GM19238 (cell line): ENCODE data around the gene GNA14.
"Not testable (repeated sequence)": the region's sequence is repeated elsewhere in the genome, so short reads cannot be mapped to it uniquely, and the experiment has no call there.

Source experiments
- DNase-seq: peaks from one replicate; pipeline ENCODE4 v3.0.0; 2011; ENCODE audit warnings: low spot score; ENCODE audit not compliant: insufficient read length

The GNA14 gene

DNA sequence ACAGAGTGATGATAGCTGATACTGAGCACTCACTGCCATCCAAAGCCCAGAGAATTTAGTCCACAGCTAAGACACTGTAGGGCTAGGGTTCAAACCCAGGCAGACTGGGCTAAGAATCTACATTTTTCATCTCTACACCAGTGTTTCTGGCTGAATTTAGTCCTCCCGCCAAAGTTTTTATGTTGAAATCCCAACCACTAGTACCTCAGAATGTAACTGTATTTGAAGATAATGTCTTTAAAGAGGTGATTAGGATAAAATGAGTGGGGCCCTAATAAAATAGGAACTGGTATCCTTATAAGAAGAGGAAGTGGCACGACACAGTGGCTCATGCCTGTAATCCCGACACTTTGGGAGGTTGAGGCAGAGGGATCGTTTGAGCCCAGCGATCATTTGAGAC lies 4.3 kb downstream of the GNA14 start:
- no peak for DNase-seq

DNA sequence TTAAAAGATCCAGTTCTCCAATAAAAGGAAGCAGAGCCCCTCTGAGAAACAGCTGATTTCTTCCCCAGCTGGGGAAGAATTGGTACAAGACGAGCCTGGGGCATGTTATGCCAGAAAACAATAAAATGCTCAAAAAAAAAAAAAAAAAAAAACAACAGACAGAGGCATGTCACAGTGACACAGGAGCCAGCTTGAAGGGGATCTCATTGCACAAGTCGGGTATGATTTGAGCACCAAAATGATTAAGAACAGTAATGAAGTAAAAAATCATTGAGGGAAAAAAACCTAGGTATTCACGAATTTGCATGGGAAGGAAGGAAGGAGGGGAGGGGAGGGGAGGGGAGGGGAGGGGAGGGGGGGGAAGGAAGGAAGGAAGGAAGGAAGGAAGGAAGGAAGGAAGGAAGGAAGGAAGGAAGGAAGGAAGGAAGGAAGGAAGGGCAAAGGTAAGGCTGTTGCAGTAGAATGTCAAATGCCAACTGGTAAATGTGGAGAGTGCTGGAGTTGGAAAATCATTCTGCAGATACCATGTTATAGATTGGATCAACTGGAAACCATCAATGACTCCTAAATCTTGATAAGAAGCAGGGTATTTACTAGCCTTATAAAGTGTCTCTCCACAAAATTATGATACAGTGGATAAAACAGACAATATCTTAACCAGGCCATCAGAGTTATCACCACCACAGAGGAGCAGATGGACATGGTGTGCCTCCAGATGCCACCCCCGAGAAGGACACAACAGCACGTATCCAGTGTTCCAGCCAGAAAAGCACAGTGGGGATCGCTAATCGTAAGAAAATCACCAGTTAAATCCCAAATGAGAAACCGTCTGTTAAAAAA lies 7.2 kb downstream of the GNA14 start:
- DNase-seq = no peak

DNA sequence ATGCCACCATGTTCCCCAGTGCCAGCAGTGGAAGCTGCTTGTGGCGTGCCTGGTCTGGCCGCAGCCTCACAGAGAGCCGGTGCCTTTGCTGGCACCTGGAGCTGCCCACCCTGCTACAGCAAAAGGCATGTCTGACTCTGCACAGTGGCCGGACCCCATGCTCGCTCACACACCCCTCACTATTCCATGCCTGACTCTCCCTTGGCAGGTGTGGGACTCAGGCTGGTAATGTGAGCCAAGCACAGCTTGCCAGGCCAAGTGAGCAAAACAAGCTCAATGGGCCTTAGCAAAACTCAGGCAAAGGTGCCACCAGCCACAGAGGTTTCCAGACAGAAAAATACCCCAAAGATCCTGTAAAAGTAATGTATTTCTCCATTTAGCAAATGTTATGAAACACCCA lies 15.5 kb downstream of the GNA14 start:
- DNase-seq = no peak

DNA sequence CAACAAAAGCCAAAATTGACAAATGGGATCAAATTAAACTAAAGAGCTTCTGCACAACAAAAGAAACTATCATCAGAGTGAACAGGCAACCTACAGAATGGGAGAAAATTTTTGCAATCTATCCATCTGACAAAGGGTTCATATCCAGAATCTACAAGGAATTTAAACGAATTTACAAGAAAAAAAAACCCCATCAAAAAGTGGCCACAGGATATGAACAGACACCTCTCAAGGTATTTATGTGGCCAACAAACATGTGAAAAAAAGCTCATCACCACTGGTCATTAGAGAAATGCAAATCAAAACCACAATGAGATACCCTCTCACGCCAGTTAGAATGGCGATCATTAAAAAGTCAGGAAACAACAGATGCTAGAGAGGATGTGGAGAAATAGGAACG lies 19.3 kb downstream of the GNA14 start:
- DNase-seq = not testable (repeated sequence)

DNA sequence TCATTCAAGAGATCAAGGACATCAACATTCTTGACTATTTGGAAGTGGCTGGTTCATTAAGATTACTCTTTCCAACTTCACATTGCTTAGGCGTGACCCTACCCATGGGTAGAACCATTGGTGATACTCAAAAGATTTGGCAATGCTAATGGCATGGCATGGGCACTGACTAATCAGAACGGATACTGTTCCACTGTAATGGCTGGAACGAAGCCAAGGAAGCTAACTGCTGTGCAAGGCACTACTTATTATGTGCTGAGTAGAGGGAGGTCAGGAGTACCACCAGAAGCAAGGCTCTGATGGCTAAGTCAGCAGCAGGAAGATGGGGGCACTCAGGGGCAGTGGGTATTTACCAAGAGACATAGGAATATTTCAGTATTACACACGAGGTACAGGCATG lies 31.9 kb downstream of the GNA14 start:
- no peak for DNase-seq

DNA sequence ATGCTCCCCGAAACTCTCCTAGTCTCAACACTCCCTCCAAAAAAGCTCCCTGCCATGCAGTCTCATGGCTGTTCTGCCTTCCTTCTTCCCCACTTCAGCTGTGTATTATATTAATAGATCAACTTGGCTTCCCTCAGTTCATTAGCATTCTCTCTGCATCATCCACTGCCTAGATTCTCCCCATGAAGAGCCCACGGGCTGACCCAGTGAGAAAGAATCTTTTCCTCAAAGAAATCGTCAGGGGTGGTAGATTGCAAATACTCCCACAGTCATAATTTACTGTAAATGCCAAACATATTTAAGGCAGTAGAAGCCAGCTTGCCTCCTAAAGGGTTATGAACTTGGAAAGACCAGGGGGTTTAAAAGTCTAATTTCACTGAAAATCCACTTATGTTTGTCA lies 33.5 kb downstream of the GNA14 start:
- DNase-seq = no peak

DNA sequence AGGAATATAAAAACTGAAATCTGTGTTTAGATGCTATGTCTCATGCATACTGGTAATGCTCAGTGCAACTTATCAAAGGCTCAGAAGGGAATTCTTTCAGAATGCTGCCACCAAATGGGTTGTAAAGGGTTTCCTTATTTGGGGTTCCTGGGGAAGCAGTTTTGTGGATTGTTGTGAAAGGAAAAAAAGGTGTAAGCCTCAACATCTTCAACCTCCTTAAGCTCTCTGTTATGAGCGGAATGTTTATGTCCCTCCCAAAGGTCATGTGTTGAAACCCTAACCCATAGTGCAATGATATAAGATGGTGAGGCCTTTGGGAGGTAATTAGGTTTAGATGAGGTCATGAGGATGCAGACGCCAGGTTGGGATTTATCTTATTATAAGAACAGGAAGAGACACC lies 41.6 kb downstream of the GNA14 start:
- DNase-seq = no peak

DNA sequence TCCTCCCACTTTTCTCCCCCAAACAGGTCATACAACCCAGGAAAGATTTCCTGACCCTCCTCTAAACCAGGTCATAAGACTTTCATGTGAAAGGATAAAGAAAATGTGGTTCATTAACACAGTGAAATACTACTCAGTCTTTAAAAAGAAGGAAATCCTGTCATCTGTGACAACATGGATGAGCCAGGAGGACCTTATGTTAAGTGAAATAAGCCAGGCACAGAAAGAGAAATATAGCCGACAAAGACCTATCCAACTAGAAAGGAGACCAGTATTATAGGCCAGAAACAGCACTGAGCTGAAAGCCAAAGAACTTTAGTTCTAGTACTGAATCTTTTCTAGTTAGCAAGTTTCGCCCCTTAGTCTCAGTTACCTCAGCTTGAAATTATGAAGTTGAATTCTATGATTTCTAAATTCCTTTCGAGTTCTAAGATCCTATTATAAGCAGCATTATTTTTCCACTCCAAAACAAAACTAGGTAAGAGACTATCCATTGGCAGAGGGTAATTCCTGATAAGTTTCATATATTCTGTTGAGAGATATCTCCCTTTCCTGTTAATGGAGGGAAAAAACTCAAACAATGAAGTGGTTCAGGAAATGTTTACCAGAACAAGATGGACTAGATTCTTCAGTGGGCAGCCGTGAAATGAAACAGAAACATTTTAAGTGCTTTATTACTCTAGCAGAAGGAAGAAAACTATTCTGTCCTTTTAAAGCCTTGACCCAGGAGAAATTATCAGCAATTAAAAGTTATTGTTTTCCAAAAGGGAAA lies 42.5 kb downstream of the GNA14 start:
- no peak for DNase-seq

DNA sequence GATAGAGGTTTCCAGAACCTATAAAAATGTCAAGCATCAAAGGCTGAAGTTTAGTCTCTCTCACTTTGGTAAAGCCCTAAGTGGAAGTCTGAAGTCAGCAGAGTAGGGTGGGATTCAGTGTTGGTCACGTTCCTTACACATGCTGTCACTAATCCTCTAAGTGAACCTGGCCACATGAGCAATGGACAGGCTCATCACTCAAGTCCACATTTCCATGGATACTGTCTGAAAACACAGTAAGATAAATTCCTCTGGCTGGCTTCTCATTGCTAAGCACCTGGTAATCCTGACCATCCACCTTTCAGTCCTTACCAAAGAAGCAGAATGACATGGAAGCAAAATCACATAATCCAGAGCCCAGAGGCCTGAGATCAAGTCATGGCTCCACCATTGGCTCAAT lies 43.8 kb downstream of the GNA14 start:
- no peak for DNase-seq

DNA sequence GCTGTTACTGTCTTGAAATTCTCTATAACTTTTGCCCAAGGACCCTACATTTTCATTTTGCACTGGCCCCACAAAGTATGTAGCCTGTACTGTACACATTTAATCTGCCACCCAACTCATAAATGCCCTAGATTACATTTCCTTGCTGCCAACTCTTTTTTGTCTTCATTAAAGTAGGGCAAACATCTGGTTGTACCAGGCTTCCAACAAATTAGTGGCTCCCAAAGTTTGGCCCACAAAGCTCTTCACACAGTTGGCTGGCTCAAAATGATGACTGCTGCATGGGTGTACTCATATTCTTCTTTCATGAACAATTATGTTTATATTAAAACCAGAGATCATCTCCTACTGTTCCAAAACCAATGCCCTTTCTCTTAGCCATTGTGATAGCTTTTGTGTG lies 45.3 kb downstream of the GNA14 start:
- no peak for DNase-seq

DNA sequence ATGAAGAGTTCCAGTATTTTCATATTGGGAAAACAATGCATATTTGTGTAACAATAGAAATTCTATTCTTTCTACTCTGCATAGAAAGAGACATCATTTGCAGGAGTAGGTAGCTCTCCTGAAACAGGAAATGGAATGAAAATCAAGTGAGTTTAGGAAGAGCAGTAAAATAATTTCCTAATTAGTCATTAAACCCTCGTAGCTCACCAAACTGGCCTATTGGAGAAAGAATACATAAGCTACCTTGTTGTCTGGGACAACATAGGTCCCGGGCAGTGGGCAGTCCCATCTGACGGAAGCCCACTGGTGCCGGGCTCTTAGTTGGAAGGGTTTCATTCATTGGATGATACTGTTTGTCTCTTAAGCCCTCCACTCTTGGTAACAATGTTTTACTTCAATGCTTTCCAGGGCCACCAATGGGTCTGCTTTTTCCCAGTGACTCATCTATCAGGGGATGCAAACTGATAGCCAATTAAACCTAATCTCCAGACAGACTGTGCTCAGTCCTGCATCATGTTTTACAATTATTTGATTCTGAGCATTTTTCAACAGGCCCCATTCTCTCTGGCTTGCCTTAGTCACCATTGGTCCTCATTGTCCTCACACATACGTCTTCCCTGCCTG lies 46.5 kb downstream of the GNA14 start:
- no peak for DNase-seq

DNA sequence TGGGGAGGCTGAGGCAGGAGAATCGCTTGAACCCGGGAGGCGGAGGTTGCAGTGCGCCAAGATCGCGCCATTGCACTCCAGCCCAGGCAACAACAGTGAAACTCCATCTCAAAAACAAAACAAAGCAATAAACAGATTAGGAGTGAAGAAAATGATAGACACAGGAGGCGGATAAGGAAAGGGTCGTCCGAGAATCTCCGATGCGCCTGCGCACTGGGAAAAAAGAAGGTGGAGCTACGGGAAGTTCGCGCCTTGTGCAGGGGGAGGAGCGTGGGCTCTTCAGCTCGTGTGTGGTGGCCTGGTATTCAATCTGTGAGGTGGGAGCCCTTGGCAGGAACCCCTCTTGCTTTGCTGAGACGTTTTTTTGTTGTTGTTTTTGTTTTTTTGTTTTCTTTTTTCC lies 47.3 kb downstream of the GNA14 start:
- DNase-seq = no peak

DNA sequence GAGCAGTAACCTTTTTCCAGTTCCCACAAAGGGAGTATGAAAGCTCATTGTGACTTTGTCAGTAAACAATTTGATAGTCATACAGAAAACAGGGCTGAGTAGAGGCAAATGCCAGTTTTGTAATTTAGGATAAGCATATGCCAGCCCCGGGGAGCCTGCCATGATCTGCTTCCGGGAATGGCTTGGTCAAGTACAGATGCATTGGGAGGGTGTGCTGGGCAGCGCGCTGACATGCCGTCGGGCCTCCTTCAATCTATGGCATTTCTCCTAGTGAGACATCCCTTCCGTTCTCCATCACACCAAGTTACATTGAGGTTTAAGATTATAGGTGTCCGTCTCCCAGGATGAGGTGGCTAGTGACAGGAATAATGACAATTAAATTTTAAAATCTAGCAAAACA lies 48.6 kb downstream of the GNA14 start:
- no peak for DNase-seq

DNA sequence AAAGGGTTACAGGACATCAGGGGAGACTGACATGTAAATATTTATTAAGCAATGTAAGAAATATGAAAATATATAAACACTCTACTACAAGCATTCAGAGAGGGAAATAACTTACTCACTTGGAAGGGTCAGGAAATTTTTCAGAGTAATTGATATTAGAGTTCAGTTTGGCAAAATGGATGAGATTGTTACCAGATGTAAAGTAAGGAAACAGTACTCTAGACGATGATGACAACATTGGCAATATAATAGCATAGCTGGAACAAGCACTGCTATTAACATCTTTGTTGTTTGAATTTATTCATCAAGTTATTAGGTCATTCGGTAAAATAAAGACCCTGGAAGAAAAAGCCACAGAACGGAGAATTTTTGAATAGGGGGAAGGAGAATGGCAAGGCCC lies 49.1 kb downstream of the GNA14 start:
- no peak for DNase-seq

DNA sequence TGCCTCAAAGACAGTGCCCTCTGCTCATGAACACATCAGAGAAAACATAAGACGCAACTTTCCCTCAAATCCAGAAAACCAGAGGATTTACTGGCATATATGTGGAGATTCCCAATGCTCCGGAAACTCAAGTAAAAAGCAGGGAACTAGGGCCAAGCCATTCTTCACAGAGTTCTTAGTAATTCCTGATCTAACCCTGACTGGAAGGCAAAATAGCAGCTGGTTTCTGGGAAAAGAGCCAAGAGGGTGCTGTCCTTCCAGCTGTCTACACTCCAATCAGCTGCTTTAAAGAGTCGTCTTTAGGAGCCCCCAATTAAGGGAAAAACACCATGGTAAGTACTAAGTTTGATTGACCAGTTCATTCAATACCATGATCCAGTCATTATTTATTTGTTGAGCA lies 49.6 kb downstream of the GNA14 start:
- no peak for DNase-seq

DNA sequence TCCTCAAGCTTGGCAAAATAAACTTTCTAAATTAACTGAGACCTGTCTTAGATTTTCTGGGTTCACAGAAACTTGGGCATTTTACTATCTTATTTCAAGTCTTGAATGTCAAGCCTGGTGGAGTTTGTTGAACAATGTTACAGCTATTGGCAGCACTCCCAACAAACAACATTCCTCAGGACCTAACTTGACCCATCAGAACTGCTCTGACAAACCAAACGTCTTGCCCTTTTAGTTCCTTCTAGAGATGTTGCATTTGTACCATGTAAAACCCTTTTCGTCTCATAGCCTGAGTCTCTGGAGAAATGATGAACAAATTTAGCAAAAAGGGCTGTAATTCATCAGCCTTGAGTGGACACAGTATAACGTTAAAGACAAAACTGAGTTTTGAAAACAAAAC lies 51.1 kb downstream of the GNA14 start:
- DNase-seq = no peak

DNA sequence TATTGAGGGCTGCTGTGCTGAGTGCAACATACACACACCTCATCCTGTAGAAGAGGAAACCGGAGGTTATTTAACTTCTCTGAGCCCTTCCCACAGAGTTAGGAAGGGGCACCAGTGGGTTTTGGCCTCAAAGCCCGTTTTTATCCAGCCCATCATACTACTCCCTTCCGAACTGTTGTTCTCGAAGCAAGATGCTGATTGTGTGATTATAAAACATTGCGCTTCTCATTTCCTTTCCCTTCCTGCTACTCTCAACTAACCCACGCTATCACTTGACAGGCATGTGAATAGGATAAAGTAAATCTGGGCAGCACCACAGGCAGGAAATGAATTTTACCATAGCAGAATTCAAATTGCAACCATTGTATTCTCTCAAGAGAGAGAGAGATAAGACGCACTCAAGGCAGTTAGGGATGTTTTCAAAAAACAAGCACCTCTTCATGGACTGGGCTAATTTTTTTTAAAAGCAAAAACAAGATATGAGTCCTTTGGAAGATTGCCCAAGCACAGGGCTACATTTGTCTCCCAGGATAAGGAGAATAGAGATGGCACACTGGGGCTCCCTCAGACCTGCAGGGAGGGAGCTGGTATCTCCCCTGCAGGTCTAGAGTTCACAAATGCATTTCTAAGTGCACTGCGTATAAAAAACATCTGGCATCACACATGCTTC lies 52.6 kb downstream of the GNA14 start:
- no peak for DNase-seq

DNA sequence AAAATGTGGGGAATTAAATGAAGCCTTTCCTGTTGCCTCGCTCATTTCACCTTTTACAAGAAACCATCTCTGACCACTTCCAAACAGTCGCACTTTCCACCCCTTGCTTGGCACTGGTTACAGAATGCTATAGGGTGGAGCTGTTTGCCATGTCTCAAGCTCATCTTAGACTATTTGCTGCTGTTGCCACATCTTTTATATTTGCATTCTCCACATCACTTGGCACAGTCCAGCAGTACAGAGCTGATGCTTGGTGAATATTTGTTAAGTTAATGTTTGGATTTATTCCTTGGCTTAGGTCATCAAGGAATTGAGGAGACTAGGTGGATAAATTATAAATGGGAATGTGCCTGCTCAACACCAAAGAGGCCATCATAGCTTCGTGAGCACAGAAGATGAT lies 53.2 kb downstream of the GNA14 start:
- DNase-seq = no peak

DNA sequence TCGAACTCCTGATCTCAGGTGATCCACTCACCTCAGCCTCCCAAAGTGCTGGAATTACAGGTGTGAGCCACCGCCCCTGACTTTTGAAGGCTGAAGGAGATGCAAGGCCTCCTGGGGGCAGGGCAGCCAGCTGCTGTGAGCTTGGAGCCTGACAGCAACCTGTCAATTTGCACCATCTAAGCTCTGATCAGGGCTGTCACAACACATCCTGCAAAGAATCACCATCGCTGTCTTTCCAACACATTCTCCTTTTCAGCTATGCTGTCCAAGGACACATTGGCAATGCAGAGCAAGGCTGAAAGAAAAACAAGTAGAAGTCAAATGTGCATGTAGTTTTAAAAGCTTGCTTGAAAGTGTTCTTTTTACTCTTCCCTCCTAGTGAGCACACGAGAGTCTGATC lies 54.6 kb downstream of the GNA14 start:
- no peak for DNase-seq

DNA sequence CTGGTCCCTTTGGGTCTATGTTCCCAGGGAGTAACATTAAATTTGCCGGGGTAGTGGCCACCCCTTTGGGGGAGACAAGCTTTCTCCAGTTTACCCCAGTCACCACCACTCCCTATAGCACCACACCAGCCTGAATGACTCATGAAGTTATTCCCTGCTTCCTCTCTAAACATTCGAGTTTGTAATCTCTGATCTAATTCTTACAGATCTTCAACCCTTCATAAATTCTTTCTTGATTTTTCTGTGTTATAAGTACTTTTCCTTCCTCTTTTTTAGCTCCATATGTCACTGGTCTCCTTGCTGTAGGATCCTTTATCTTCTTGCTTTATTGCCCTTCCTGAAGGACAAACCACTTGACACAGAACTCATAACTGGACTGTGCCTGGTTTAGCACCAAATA lies 55.6 kb downstream of the GNA14 start:
- no peak for DNase-seq

DNA sequence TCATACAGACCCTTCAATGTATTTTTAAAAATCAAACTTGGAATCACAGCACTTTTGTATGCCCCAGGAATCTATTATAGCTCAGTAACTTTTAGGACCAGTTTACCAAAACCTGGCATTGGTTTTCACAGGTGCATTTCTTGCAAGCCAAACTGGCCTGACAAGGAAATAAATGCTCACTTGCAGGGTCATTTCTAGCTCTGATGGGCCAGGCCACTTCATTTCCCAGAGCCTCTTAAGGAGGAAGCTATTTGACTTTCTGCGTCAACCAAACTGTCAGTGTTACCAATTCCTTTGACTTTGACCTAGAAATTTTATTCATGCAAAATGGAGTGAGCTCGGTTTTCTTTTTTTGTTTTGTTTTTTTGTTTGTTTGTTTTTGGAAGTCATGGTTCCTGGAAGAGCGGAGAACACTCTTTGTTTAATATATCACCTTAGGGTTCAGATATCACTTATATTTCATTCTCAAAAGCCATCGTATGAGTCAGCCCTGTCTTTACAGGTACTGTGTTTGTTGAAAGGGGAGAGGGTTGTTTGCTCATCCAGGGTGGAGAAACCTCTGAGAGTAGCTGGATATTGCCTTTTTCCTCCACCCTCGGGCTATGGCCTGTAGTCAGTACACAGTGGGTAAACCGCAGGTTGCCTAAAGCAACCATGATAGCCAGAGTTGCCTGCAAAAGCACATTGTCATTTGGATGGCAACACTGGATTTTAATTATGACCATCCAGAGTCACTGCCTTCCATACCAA lies 58.9 kb downstream of the GNA14 start:
- no peak for DNase-seq
